OCI-LY7 (cell line): Measurements from ENCODE around the gene SMAP1. TPM values are rescaled to one million over a fixed set of nuclear protein-coding genes. Genes with fewer than 3 reads are reported as not detected.

Experiments used
- BruUV-seq: library from RNA; stranded (reverse); fragments of 400-500 nt; replicated peaks from 2 replicates; lab custom pipeline; 2021; lab: Mats Ljungman, UMichigan
- CTCF ChIA-PET: fragments of 300-600 bp; sonication (Branson Sonifier 250); formaldehyde crosslinking; loops from one replicate; lab custom pipeline; 2022; ENCODE audit warnings: antibody characterized with exemption; ENCODE audit not compliant: unreplicated experiment; lab: Charles Lee
- POLR2A ChIA-PET: fragments of 300-600 bp; sonication (Branson Sonifier 250); formaldehyde crosslinking; loops from one replicate; lab custom pipeline; 2022; ENCODE audit warnings: antibody characterized with exemption; lab: Charles Lee
- DNase-seq: peaks from one replicate; pipeline ENCODE4 v3.0.0-alpha.2; 2015; ENCODE audit warnings: low spot score
- H2AFZ ChIP-seq: fragments of 200-600 bp; sonication (generic), shearing (Covaris generic); 2 replicates; pipeline ENCODE4 v1.6.1; 2014; ENCODE audit warnings: mild to moderate bottlenecking, antibody characterized with exemption, low read length, moderate library complexity
- H3K27ac ChIP-seq: fragments of 200-600 bp; sonication (generic); 2 replicates; pipeline ENCODE4 v1.5.1; 2014; ENCODE audit warnings: mixed run types, low read depth, mild to moderate bottlenecking, moderate library complexity, low read length, inconsistent platforms; ENCODE audit not compliant: poor library complexity, severe bottlenecking
- H3K36me3 ChIP-seq: fragments of 200-600 bp; sonication (generic); 2 replicates; pipeline ENCODE4 v1.6.1; 2014; ENCODE audit warnings: mild to moderate bottlenecking, antibody characterized with exemption, low read length, moderate library complexity, mixed read lengths; ENCODE audit not compliant: insufficient read depth
- H3K4me1 ChIP-seq: fragments of 200-600 bp; sonication (generic); 2 replicates; pipeline ENCODE4 v1.5.1; 2014; ENCODE audit warnings: mild to moderate bottlenecking, low read length; ENCODE audit not compliant: insufficient read depth, poor library complexity, severe bottlenecking
- H3K4me2 ChIP-seq: fragments of 200-600 bp; sonication (generic); 2 replicates; pipeline ENCODE4 v1.6.1; 2014; ENCODE audit warnings: mild to moderate bottlenecking, low read length
- H3K4me3 ChIP-seq: fragments of 200-600 bp; sonication (generic); 2 replicates; pipeline ENCODE4 v1.5.1; 2014; ENCODE audit warnings: mild to moderate bottlenecking, low read depth, low read length; ENCODE audit not compliant: poor library complexity, severe bottlenecking
- H3K79me2 ChIP-seq: fragments of 200-600 bp; sonication (generic); 2 replicates; pipeline ENCODE4 v1.6.1; 2016; ENCODE audit warnings: low read depth, mild to moderate bottlenecking, low read length, moderate library complexity, mixed read lengths; ENCODE audit not compliant: insufficient read depth
- H3K9me2 ChIP-seq: fragments of 200-600 bp; sonication (generic); 2 replicates; pipeline ENCODE4 v1.6.1; 2016; ENCODE audit warnings: mild to moderate bottlenecking, low read length, mixed read lengths; ENCODE audit not compliant: insufficient read depth
- H3K9me3 ChIP-seq: fragments of 200-600 bp; sonication (generic); 2 replicates; pipeline ENCODE4 v1.6.1; 2014; ENCODE audit warnings: mild to moderate bottlenecking, mixed run types, low read length, mixed read lengths
- H4K20me1 ChIP-seq: fragments of 200-600 bp; sonication (generic); 2 replicates; pipeline ENCODE4 v1.6.1; 2014; ENCODE audit warnings: mild to moderate bottlenecking, antibody characterized with exemption, low read length, moderate library complexity, mixed read lengths; ENCODE audit not compliant: insufficient read depth
- CTCF ChIP-seq: fragments of 200-600 bp; sonication (generic); conservative IDR thresholded peaks from 2 replicates; pipeline ENCODE4 v1.5.1; 2014; ENCODE audit warnings: mild to moderate bottlenecking, antibody characterized with exemption, low read length, moderate library complexity, mixed read lengths
- EZH2phosphoT487 ChIP-seq: fragments of 200-600 bp; sonication (generic); IDR thresholded peaks from 2 replicates; pipeline ENCODE4 v1.6.1; 2018; ENCODE audit warnings: low read depth, borderline replicate concordance, mild to moderate bottlenecking, mixed run types, antibody characterized with exemption, low read length, moderate library complexity, mixed read lengths
- intact Hi-C: fragments of 100-400 bp; cut with micrococcal nuclease; formaldehyde crosslinking; loops from one replicate; pipeline ENCODE4 v1.10.0; 2022; ENCODE audit not compliant: unreplicated experiment
- total RNA-seq, 2 experiments: library from RNA; depleted of rRNA in 1 of 2; stranded (reverse); fragments of >200 nt in 1 of 2; shearing (Covaris generic) in 1 of 2; gene quantifications; 2 replicates each; pipeline ENCODE4 v1.2.3, GENCODE V29; 2014 to 2022

The SMAP1 gene
- total RNA-seq, 2 experiments from 2014 or later = 15.1 to 28.9 TPM

GRCh38 chr6:70625436-70625835 lies 42.2 kb upstream of the SMAP1 start:
- no peak for TF ChIP-seq CTCF
- TF ChIP-seq EZH2phosphoT487 = no peak
- Histone ChIP-seq H3K27ac (no peak overlapping the region), H3K4me2 (no peak overlapping the region), H3K4me3 (no peak overlapping the region), H2AFZ (no peak overlapping the region), H3K36me3 (no peaks in the 10 kb centered on the region), H3K79me2 (no peaks in the 10 kb centered on the region), H4K20me1 (no peaks in the 10 kb centered on the region), H3K4me1 (no peaks in the 10 kb centered on the region), H3K9me2 (no peaks in the 10 kb centered on the region), H3K9me3 (no peaks in the 10 kb centered on the region)
- intact Hi-C loops = no loop called here
- ChIA-PET CTCF (no interaction called here), POLR2A (no interaction called here)
- no peak for DNase-seq
- no TSS peak for BruUV-seq

GRCh38 chr6:70627500-70628254 lies 40.0 kb upstream of the SMAP1 start:
- no peak overlapping the region for H3K4me2 ChIP-seq
- intact Hi-C loops = no loop called here
- no peak overlapping the region for H3K4me3 ChIP-seq
- no peaks in the 10 kb centered on the region for H3K79me2 ChIP-seq
- ChIA-PET CTCF (no interaction called here), POLR2A (no interaction called here)
- no peaks in the 10 kb centered on the region for H3K9me3 ChIP-seq
- no peaks in the 10 kb centered on the region for H3K9me2 ChIP-seq
- no peaks in the 10 kb centered on the region for H4K20me1 ChIP-seq
- DNase-seq = no peak
- BruUV-seq = no TSS peak
- no peaks in the 10 kb centered on the region for H3K36me3 ChIP-seq
- no peak overlapping the region for H2AFZ ChIP-seq
- TF ChIP-seq CTCF (no peak), EZH2phosphoT487 (no peak)
- H3K4me1 ChIP-seq = no peaks in the 10 kb centered on the region
- no peak overlapping the region for H3K27ac ChIP-seq

GRCh38 chr6:70629929-70630328 lies 37.8 kb upstream of the SMAP1 start:
- ChIA-PET CTCF (no interaction called here), POLR2A (no interaction called here)
- H3K4me3 ChIP-seq = no peak overlapping the region
- intact Hi-C loops = no loop called here
- no peak for DNase-seq
- TF ChIP-seq EZH2phosphoT487 (no peak), CTCF (no peak)
- no TSS peak for BruUV-seq
- no peak overlapping the region for H3K4me2 ChIP-seq
- no peaks in the 10 kb centered on the region for H3K4me1 ChIP-seq
- H4K20me1 ChIP-seq = no peaks in the 10 kb centered on the region
- no peak overlapping the region for H2AFZ ChIP-seq
- H3K27ac ChIP-seq = no peak overlapping the region
- H3K9me3 ChIP-seq = no peaks in the 10 kb centered on the region
- no peaks in the 10 kb centered on the region for H3K79me2 ChIP-seq
- no peaks in the 10 kb centered on the region for H3K9me2 ChIP-seq
- H3K36me3 ChIP-seq = no peaks in the 10 kb centered on the region
